Activated CD4-positive, CD25-positive, alpha-beta regulatory T cell treated with anti-CD3 and anti-CD28 coated beads, Interleukin-2, amount 50 U/mL, for 24 hours (primary cell): ENCODE measurements around the gene SENP7.
"Not testable (repeated sequence)": the region's sequence is repeated elsewhere in the genome, so short reads cannot be mapped to it uniquely, and the experiment has no call there.

Experiments
- ATAC-seq, 2 donors: fragments of 150-1000 bp; cut with Tn5 transposase; one replicate each; pipeline ENCODE4 v1.10.0; 2021; ENCODE audit warnings: mild to moderate bottlenecking in 1 of 2, moderate library complexity in 1 of 2

SENP7 gene

GRCh38 chr3:101453961-101454360, 59.1 kb downstream of the SENP7 start:
- ATAC-seq, result no peak

DNA sequence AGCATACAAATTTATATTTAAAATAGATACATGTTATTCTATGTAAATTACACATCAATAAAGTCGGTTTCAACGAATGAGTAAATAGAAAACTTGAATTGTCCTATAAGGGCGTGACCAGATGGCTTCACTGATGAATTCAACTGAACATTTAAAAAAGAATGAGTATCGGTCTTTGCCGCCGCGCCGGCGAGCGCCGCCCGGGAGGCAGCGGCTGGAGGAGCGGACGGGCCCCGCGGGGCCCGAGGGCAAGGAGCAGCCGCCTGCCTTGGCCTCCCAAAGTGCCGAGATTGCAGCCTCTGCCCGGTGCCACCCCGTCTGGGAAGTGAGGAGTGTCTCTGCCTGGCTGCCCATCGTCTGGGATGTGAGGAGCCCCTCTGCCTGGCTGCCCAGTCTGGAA, 74.4 kb downstream of the SENP7 start:
- not testable (repeated sequence) for ATAC-seq

GRCh38 chr3:101433652-101434051, 79.4 kb downstream of the SENP7 start:
- no peak for ATAC-seq

DNA sequence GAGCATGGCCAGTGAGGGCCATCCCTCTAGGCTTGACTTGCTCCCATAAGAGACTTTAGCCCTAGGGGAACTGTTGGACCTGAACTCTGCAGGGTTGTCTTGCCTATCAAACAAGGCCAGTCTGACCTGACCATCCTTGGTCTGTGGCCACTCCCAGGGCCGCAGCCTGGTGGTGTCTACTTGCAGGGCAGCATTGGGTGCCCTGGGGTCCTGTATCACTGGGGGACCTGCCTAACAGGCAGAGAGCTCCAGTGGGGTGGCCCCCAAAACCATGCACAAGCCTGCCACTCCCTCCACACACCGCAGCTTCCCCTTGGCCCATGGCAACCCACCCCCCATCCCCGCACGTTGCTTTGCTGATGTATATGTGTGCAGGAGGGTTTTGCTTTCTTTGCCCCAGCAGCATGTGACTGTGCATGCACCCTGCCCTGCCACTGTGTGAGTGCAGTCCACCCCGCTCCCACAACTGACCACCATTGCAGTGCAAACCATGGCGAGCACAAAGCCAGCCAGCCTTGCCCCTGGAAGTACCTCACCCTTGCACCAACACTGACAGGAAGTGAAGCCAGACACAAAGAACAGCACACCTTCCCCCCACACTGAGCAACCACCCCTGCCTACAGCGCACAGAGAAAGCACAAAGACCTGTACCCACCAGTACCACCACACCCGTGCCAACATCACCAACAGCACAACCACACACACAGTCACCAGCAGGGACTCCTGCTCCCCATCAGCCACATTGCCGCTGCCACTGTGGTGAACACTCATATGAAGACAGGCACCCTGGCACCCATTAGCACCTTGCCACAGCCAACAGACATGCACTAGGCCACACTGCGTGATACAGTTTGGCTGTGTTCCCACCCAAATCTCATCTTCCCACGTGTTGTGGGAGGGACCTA, 88.8 kb downstream of the SENP7 start:
- ATAC-seq, result peak; percentile 33 to 53

DNA sequence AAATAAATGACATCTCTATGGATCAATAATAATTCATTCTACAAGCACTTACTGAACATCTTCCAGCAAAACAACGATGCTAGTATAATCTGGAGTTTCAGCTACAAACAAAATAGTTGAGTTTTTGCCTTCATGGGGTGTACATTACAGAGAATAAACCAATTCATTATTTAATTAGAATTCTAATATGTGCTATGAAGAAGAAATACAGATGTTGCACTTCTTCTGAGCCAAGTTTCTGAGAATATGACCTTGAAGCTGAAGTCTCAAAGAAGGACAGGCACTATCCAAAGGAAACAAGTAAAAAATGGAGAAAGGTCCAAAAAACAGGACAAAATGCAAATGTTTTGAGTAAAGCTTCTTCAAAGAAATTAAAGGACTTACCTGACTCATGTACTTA, 94.2 kb downstream of the SENP7 start:
- ATAC-seq, result no peak

GRCh38 chr3:101414121-101414520, 98.9 kb downstream of the SENP7 start:
- ATAC-seq, result no peak

DNA sequence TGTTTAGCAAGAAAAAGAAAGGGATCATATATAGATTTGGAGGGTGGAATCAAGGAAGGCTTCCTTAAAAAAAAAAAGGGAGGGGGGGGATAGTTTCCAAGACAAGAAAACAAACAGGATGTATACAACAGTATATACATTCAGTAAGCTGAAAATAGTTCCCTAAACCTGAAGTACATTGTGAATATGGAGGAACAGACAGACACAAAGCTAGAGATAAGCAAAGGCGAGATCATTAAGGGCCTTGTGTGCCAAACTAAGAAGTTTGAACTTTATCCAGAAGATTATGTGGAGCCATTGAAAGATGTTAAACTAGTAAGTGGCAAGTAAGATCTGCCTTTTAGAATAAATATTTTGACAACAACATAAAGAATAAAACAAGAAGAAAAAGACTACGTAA, 99.4 kb downstream of the SENP7 start:
- ATAC-seq, result no peak

DNA sequence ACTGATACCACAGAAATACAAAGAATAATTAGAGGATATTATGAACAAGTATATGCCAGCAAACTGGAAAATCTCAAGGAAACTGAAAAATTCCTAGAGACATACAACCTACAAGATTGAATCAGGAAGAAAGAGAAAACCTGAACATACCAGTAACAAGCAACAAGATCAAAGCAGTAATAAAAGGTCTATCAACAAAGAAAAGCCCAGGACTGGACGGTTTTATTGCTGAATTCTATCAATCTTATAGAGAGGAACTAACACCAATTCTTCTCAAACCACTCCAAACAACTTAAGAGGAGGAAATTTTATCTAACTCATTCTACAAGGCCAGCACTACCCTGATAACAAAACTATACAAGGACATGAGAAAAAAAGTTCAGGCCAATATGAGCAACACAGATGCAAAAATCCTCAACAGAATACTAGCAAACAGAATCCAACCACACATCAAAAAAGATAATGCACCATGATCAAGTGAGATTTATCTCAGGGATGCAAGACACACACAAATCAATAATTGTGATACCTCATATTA, 121.5 kb downstream of the SENP7 start:
- ATAC-seq, result no peak

- ATAC-seq, result no peak
Observed at GRCh38 chr3:101388706-101389105, 124.3 kb downstream of the SENP7 start.

DNA sequence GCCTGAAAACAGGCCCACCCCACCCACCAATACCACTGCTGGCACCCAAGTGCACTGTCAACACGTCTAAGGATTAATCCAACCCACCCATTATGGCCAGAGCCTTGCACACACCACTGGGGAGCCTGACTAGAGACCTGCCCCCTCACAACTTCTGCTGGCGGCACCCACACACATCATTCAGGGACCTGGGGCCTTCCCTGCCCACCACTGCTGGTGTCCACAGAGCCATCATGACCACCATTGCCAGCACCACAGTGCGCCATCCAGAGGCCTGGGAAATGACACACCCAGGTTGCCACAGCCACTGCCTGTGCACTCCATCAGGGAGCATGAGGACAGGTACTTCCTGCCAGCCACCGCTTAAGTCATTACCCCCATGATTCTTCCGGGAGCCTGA, 125.7 kb downstream of the SENP7 start:
- ATAC-seq, result no peak

- ATAC-seq, result no peak
Observed at GRCh38 chr3:101384426-101384825, 128.6 kb downstream of the SENP7 start.

GRCh38 chr3:101383656-101384055, 129.4 kb downstream of the SENP7 start:
- no peak for ATAC-seq

DNA sequence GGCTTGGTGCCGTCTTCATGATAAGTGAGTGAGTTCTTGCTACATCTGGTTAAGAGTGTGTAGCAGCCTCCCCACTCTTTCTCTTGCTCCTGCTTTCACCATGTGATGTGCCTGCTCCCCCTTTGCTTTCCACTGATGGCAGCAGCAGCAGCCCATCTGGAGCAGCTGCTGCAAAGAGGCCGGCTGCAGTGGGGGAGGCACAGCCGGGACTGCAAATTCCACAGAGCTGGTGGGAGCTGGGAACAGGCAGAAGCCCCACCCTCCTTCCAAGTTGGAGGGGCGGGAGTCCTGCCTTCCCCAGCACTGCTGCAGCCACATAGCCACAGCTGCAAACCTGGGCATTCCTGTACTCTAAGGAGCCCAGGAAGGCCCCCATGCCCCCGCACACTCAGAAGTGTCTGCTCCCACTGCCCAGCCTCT, 129.8 kb downstream of the SENP7 start:
- no peak for ATAC-seq

DNA sequence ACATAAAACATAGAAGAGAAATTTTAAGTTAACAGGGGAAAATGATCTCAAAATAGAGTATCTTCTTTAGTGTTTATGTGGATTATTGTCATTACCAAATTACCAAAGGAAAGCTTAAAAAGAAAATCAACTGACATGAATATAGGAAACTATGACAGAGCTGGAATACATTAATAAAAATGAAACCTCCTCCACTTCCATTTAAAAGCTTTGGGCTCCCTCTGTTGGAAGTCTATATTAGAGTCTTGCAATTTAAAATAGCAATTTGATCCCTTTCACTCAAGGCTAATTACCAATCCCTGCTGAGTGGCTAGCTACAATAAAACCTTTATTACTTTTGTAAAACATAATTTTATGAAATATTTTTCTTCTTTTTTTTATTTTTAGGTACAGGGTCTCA, 131.2 kb downstream of the SENP7 start:
- peak in 1 of 2 donors; percentile 17 for ATAC-seq

DNA sequence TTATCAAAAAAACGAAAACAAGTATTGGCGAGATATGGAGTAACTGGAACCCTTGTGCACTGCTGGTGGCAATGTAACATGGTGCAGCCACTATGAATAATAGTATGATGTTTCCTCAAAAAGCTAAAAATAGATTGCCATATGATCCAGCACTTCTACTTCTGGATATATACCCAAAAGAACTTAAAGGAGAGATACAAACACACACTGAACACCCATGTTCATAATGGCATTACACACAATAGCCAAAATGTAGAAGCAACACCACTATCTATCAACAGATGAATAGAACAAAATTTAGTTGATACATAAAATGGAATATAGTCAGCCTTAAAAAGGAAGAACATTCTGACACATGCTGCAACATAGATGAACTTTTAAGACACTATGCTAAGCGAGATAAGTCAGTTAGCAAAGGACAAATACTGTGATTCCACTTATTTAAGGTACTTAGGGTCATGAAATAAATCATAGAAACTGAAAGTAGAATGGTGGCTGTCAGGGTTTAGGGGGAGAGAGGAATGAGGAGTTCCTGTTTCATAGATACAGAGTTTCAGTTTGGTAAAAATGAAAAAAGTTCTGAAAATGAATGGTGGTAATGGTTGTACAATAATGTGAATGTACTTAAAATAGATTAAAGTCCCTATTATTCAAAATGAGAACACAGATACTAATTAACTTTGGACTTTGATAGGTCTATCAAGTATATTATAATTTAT, 133.2 kb downstream of the SENP7 start:
- peak; percentile 86 to 90 for ATAC-seq

DNA sequence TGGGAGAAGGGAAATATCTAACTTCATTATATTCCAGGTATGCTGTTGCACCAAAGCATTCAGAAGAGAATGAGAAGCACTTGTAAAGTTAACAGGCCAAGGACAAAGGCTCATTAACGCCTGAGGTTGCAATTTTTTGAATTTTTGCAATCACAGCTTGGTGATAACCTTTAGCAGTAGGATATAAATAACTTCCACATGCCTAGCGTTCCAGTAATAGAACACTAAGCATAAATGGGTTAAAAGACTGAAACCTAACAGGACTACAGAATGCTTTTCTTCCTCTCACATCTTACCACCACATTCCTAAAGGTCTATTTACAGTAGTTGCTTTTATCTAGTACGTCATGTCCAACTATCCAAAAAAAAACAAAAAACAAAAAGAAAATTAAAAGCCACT, 135.2 kb downstream of the SENP7 start:
- ATAC-seq, result no peak

GRCh38 chr3:101377209-101377608, 135.8 kb downstream of the SENP7 start:
- ATAC-seq, result no peak

DNA sequence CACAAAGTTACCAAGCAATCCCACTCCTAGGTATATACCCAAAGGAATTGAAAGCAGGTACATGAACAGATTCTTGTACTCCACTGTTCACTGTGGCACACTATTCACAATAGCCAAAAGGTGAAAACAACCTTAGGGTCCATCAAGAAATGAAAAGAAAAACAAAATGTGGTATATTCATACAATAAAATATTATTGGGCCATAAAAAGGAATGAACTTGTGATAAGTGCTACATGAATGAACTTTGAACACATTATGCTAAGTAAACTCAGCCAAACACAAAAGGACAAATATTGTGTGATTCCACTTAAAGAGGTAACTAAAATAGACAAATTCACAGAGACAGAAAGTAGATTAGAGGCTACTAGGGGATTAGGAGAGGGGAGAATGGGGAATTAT, 137.4 kb downstream of the SENP7 start:
- ATAC-seq, result no peak

DNA sequence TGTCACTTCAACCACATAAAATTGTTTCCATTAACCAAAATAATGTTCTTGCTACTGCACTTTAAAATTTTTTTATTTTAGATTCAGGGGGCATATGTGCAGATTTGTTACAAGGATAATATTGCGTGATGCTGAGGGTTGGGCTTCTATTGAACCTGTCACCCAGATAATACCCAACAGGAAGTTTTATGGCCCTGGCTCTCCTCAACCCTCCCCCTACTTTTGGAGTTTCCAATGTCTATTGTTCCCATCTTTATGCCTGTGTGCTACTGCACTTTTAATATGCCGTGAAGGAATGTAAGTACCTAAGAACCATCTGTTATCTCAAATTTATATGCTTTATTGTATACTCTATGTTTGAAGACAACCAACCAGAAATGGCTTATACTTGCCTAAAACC, 150.6 kb downstream of the SENP7 start:
- ATAC-seq, result no peak

GRCh38 chr3:101351829-101352228, 161.2 kb downstream of the SENP7 start:
- ATAC-seq, result no peak

- ATAC-seq, result no peak
Observed at GRCh38 chr3:101340591-101340990, 172.4 kb downstream of the SENP7 start.

GRCh38 chr3:101333883-101334282, 179.1 kb downstream of the SENP7 start:
- no peak for ATAC-seq

- no peak for ATAC-seq
Observed at GRCh38 chr3:101329016-101329673, 183.9 kb downstream of the SENP7 start.
